ENCODE data around the gene PSMD4. TPM values are rescaled to one million over a fixed set of nuclear protein-coding genes. Genes with fewer than 3 reads are reported as not detected.

The PSMD4 gene
- total and polyA plus RNA-seq, 2 experiments from 2014 or later, result 107 to 161 TPM

- no peak overlapping the region for H2AFZ ChIP-seq
- no peak for DNase-seq (ENCODE audit: low spot score)
- no peaks in the 10 kb centered on the region for H3K36me3 ChIP-seq (replicated peaks; ENCODE audit: insufficient read depth, low read depth)
- H3K4me3 ChIP-seq, result no peak overlapping the region
- WGBS (ENCODE audit: low lambda C conversion rate, missing lambda C conversion rate), result 97% methylated on average over 4 of the region's 4 CpGs
- H3K9me2 ChIP-seq (replicated peaks; ENCODE audit: insufficient read depth), result no peaks in the 10 kb centered on the region
- H3K27ac ChIP-seq, result no peak overlapping the region
- peaks cover 86% of the 10 kb centered on the region for H3K79me2 ChIP-seq
- peaks cover 2% of the 10 kb centered on the region for H3K4me1 ChIP-seq (ENCODE audit: insufficient read depth)
- H3K9me3 ChIP-seq (ENCODE audit: low read depth), result no peaks in the 10 kb centered on the region
- no peak overlapping the region for H3K4me2 ChIP-seq
- peaks cover 51% of the 10 kb centered on the region for H4K20me1 ChIP-seq (ENCODE audit: insufficient read depth, poor library complexity, severe bottlenecking)
- H3K27me3 ChIP-seq, result no peaks in the 10 kb centered on the region
- no peak for TF ChIP-seq EZH2phosphoT487 (IDR thresholded peaks at IDR 0.05; ENCODE audit: low read depth, severe bottlenecking, unreplicated experiment)
These were observed 32.4 kb upstream of the PSMD4 start for GRCh38 chr1:151222130-151222529.

DNA sequence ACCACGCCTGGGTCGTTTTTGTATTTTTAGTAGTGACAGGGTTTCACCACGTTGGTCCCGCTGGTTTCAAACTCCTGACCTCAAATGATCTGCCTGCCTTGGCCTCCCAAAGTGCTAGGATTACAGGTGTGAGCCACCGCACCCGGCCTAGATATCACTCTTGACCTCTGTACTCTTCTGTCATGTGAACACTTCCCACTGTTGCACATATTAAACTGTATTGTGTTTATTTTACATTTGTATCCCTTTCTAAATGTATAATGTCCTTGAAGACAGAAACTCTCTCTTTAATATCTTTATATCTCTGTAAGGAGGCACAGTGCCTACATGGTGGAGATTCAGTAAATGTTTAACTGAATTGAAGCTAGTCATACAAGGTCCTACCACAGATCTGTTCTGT is 19.3 kb upstream of the PSMD4 start:
- 89% methylated on average over 6 of the region's 6 CpGs for WGBS (ENCODE audit: low lambda C conversion rate, missing lambda C conversion rate)
- H3K4me3 ChIP-seq, result no peak overlapping the region
- no peaks in the 10 kb centered on the region for H3K9me3 ChIP-seq (ENCODE audit: low read depth)
- no peaks in the 10 kb centered on the region for H3K9me2 ChIP-seq (replicated peaks; ENCODE audit: insufficient read depth)
- no peak overlapping the region for H2AFZ ChIP-seq
- no peaks in the 10 kb centered on the region for H4K20me1 ChIP-seq (ENCODE audit: insufficient read depth, poor library complexity, severe bottlenecking)
- no peak overlapping the region for H3K27ac ChIP-seq
- no peak overlapping the region for H3K4me2 ChIP-seq
- H3K27me3 ChIP-seq, result no peaks in the 10 kb centered on the region
- H3K4me1 ChIP-seq (ENCODE audit: insufficient read depth), result no peaks in the 10 kb centered on the region
- no peaks in the 10 kb centered on the region for H3K36me3 ChIP-seq (replicated peaks; ENCODE audit: insufficient read depth, low read depth)
- DNase-seq (ENCODE audit: low spot score), result no peak
- TF ChIP-seq CTCF (IDR thresholded peaks at IDR 0.05; ENCODE audit: poor library complexity) (no peak), EZH2 (IDR thresholded peaks at IDR 0.05; ENCODE audit: borderline replicate concordance) (no peak), EZH2phosphoT487 (IDR thresholded peaks at IDR 0.05; ENCODE audit: low read depth, severe bottlenecking, unreplicated experiment) (no peak)
- peaks cover 10% of the 10 kb centered on the region for H3K79me2 ChIP-seq

GRCh38 chr1:151237678-151238466 is 16.7 kb upstream of the PSMD4 start:
- H3K27ac ChIP-seq, result no peak overlapping the region
- H3K4me2 ChIP-seq, result no peak overlapping the region
- no peaks in the 10 kb centered on the region for H3K27me3 ChIP-seq
- no peak for DNase-seq (ENCODE audit: low spot score)
- H3K4me1 ChIP-seq (ENCODE audit: insufficient read depth), result no peaks in the 10 kb centered on the region
- H2AFZ ChIP-seq, result no peak overlapping the region
- no peak overlapping the region for H3K4me3 ChIP-seq
- no peaks in the 10 kb centered on the region for H3K9me2 ChIP-seq (replicated peaks; ENCODE audit: insufficient read depth)
- 96% methylated on average over 4 of the region's 4 CpGs for whole genome bisulfite sequencing (ENCODE audit: low lambda C conversion rate, missing lambda C conversion rate)
- peaks cover 5% of the 10 kb centered on the region for H3K79me2 ChIP-seq
- H3K36me3 ChIP-seq (replicated peaks; ENCODE audit: insufficient read depth, low read depth), result no peaks in the 10 kb centered on the region
- H3K9me3 ChIP-seq (ENCODE audit: low read depth), result no peaks in the 10 kb centered on the region
- no peak for TF ChIP-seq CTCF (IDR thresholded peaks at IDR 0.05; ENCODE audit: poor library complexity)
- TF ChIP-seq EZH2phosphoT487 (IDR thresholded peaks at IDR 0.05; ENCODE audit: low read depth, severe bottlenecking, unreplicated experiment), result no peak
- no peak for TF ChIP-seq EZH2 (IDR thresholded peaks at IDR 0.05; ENCODE audit: borderline replicate concordance)
- H4K20me1 ChIP-seq (ENCODE audit: insufficient read depth, poor library complexity, severe bottlenecking), result no peaks in the 10 kb centered on the region

DNA sequence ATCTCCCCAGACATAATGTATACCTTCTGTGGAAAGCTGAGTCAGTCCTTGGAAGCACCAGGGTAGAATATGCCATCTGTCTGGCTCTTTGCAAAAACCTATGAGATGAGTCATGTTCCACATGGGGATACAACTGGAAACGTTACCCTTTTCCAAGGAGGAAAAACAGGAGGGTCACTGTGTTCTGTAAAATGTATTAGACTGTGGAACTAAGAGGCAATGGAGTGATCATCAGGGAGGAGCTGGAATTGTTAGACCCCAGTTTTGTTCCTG is 16.1 kb upstream of the PSMD4 start:
- H3K27me3 ChIP-seq, result no peaks in the 10 kb centered on the region
- H3K9me2 ChIP-seq (replicated peaks; ENCODE audit: insufficient read depth), result no peaks in the 10 kb centered on the region
- TF ChIP-seq EZH2 (IDR thresholded peaks at IDR 0.05; ENCODE audit: borderline replicate concordance) (no peak), CTCF (IDR thresholded peaks at IDR 0.05; ENCODE audit: poor library complexity) (no peak), EZH2phosphoT487 (IDR thresholded peaks at IDR 0.05; ENCODE audit: low read depth, severe bottlenecking, unreplicated experiment) (no peak)
- H3K36me3 ChIP-seq (replicated peaks; ENCODE audit: insufficient read depth, low read depth), result no peaks in the 10 kb centered on the region
- no peaks in the 10 kb centered on the region for H4K20me1 ChIP-seq (ENCODE audit: insufficient read depth, poor library complexity, severe bottlenecking)
- H2AFZ ChIP-seq, result no peak overlapping the region
- no peak for DNase-seq (ENCODE audit: low spot score)
- 88% methylated on average over 1 of the region's 1 CpG for WGBS (ENCODE audit: low lambda C conversion rate, missing lambda C conversion rate)
- no peak overlapping the region for H3K4me2 ChIP-seq
- no peaks in the 10 kb centered on the region for H3K4me1 ChIP-seq (ENCODE audit: insufficient read depth)
- peaks cover 5% of the 10 kb centered on the region for H3K79me2 ChIP-seq
- H3K9me3 ChIP-seq (ENCODE audit: low read depth), result no peaks in the 10 kb centered on the region
- no peak overlapping the region for H3K4me3 ChIP-seq
- no peak overlapping the region for H3K27ac ChIP-seq
